Erythroblast (primary cell): ENCODE measurements around the gene ARHGAP21.

Source experiments
- GATA1 ChIP-seq: IDR thresholded peaks from 2 replicates; pipeline ENCODE4 v1.6.1; 2011; ENCODE audit warnings: low read depth, mild to moderate bottlenecking, control low read depth, low read length, moderate library complexity
- POLR2A ChIP-seq: IDR thresholded peaks from 2 replicates; pipeline ENCODE4 v1.6.1; 2011; ENCODE audit warnings: mild to moderate bottlenecking, low read length

GRCh38 chr10:24661376-24661775 is 62.3 kb downstream of the ARHGAP21 start:
- no peak for TF ChIP-seq POLR2A
- no peak for TF ChIP-seq GATA1
